ENCODE data around the gene SETD2.

The SETD2 gene

GRCh38 chr3:46985588-46985987 is 178.3 kb downstream of the SETD2 start:
- no peak for DNase-seq (ENCODE audit: low read depth, low spot score)

- no peak for DNase-seq (ENCODE audit: low read depth, low spot score)
Observed at GRCh38 chr3:46984591-46985459, 179.1 kb downstream of the SETD2 start.

GRCh38 chr3:46982546-46982945 is 181.4 kb downstream of the SETD2 start:
- no peak for DNase-seq (ENCODE audit: low read depth, low spot score)

- DNase-seq (ENCODE audit: low read depth, low spot score) = no peak
Observed at GRCh38 chr3:46981932-46982471, 181.9 kb downstream of the SETD2 start.

GRCh38 chr3:46979958-46980497 is 183.9 kb downstream of the SETD2 start:
- peak; percentile 31 for DNase-seq (ENCODE audit: low read depth, low spot score)

- peak; percentile 96 for DNase-seq (ENCODE audit: low read depth, low spot score)
Observed at GRCh38 chr3:46978985-46979944, 184.6 kb downstream of the SETD2 start, which contains the start of gene NBEAL2. TSS of gene NBEAL2 (plus strand) at chr3:46979666. CDS start at chr3:46979862, 196 bp downstream.

GRCh38 chr3:46978381-46978780 is 185.5 kb downstream of the SETD2 start:
- no peak for DNase-seq (ENCODE audit: low read depth, low spot score)

- no peak for DNase-seq (ENCODE audit: low read depth, low spot score)
Observed at GRCh38 chr3:46977811-46978195, 186.1 kb downstream of the SETD2 start.

- peak; percentile 99 for DNase-seq (ENCODE audit: low read depth, low spot score)
Observed at GRCh38 chr3:46976326-46977190, 187.4 kb downstream of the SETD2 start, which contains the start of gene CCDC12. TSS of gene CCDC12 (minus strand) at chr3:46976745. CDS start at chr3:46976732, 13 bp downstream.

GRCh38 chr3:46974421-46975171 is 189.3 kb downstream of the SETD2 start:
- DNase-seq (ENCODE audit: low read depth, low spot score) = no peak

- no peak for DNase-seq (ENCODE audit: low read depth, low spot score)
Observed at GRCh38 chr3:46972396-46972795, 191.5 kb downstream of the SETD2 start.

GRCh38 chr3:46971742-46972141 is 192.2 kb downstream of the SETD2 start:
- DNase-seq (ENCODE audit: low read depth, low spot score) = no peak

GRCh38 chr3:46971151-46971550 is 192.8 kb downstream of the SETD2 start:
- DNase-seq (ENCODE audit: low read depth, low spot score) = no peak

- no peak for DNase-seq (ENCODE audit: low read depth, low spot score)
Observed at GRCh38 chr3:46970391-46971091, 193.4 kb downstream of the SETD2 start.

- DNase-seq (ENCODE audit: low read depth, low spot score) = no peak
Observed at GRCh38 chr3:46968783-46969428, 195.0 kb downstream of the SETD2 start.

- no peak for DNase-seq (ENCODE audit: low read depth, low spot score)
Observed at GRCh38 chr3:46966811-46967210, 197.1 kb downstream of the SETD2 start.

All from astrocyte of the hippocampus (primary cell).